RWPE2 (cell line): ENCODE data around the gene KAT6B.

Experiments used
- ATAC-seq: fragments of 200-7000 bp; cut with Tn5 transposase; 3 replicates; pipeline ENCODE4 v1.9.1; 2021; ENCODE audit warnings: low read depth
- DNase-seq: peaks from one replicate; pipeline ENCODE4 v3.0.0-alpha.2; 2020; ENCODE audit warnings: low spot score
- H3K27ac ChIP-seq: fragments of 450-650 bp; 2 replicates; pipeline ENCODE4 v1.5.1; 2017; ENCODE audit warnings: mild to moderate bottlenecking; ENCODE audit not compliant: poor library complexity, severe bottlenecking
- H3K27me3 ChIP-seq: fragments of 250-450 bp; sonication (Bioruptor Pico); 2 replicates; pipeline ENCODE4 v1.5.1; 2021; ENCODE audit warnings: mild to moderate bottlenecking, moderate library complexity; ENCODE audit not compliant: insufficient read depth, poor library complexity, severe bottlenecking
- H3K36me3 ChIP-seq: fragments of 250-450 bp; sonication (Bioruptor Pico); 2 replicates; pipeline ENCODE4 v1.5.1; 2020; ENCODE audit warnings: low read depth, mild to moderate bottlenecking, moderate library complexity
- H3K4me1 ChIP-seq: fragments of 250-450 bp; sonication (Bioruptor Pico); 2 replicates; pipeline ENCODE4 v1.5.1; 2021; ENCODE audit warnings: mild to moderate bottlenecking, moderate library complexity; ENCODE audit not compliant: insufficient read depth, poor library complexity, severe bottlenecking
- H3K4me3 ChIP-seq: fragments of 250-450 bp; sonication (Bioruptor Pico); 2 replicates; pipeline ENCODE4 v1.5.1; 2021; ENCODE audit warnings: mild to moderate bottlenecking, moderate library complexity; ENCODE audit not compliant: severe bottlenecking
- H3K9me3 ChIP-seq: fragments of 250-450 bp; sonication (Bioruptor Pico); 2 replicates; pipeline ENCODE4 v1.5.1; 2021; ENCODE audit warnings: mild to moderate bottlenecking, moderate library complexity; ENCODE audit not compliant: severe bottlenecking
- CTCF ChIP-seq: fragments of 450-650 bp; IDR thresholded peaks from one replicate; pipeline ENCODE4 v1.5.1; 2017; ENCODE audit warnings: mild to moderate bottlenecking, moderate library complexity; ENCODE audit not compliant: poor library complexity, severe bottlenecking

Gene KAT6B

GRCh38 chr10:75080554-75080953, 254.2 kb downstream of the KAT6B start:
- H3K27me3 ChIP-seq = no peaks in the 10 kb centered on the region
- H3K36me3 ChIP-seq = no peaks in the 10 kb centered on the region
- no peak for ATAC-seq
- H3K4me1 ChIP-seq = no peaks in the 10 kb centered on the region
- TF ChIP-seq CTCF = no peak
- no peaks in the 10 kb centered on the region for H3K9me3 ChIP-seq
- no peak overlapping the region for H3K4me3 ChIP-seq
- no peak overlapping the region for H3K27ac ChIP-seq
- DNase-seq = no peak

GRCh38 chr10:75081379-75081778, 255.0 kb downstream of the KAT6B start:
- Histone ChIP-seq H3K27ac (no peak overlapping the region), H3K36me3 (no peaks in the 10 kb centered on the region), H3K27me3 (no peaks in the 10 kb centered on the region), H3K4me1 (no peaks in the 10 kb centered on the region), H3K9me3 (no peaks in the 10 kb centered on the region), H3K4me3 (no peak overlapping the region)
- TF ChIP-seq CTCF = no peak
- ATAC-seq = no peak
- no peak for DNase-seq
